Gastroesophageal sphincter (tissue), 4 donors: ENCODE data around the gene STUB1. TPM values are rescaled to one million over a fixed set of nuclear protein-coding genes. Genes with fewer than 3 reads are reported as not detected.
A peak's percentile ranks its signal among the peaks of the same experiment; 100 is the strongest.

ENCODE experiments used
- ATAC-seq: fragments of 150-250 bp; one replicate; pipeline ENCODE4 v1.9.1; 2016; ENCODE audit warnings: mild to moderate bottlenecking, moderate library complexity
- H3K27ac ChIP-seq, 4 donors: fragments of 200-600 bp; sonication (generic) in 3 of 4; 1 replicate in 3 of 4; 2 replicates in 1 of 4; pipeline ENCODE4 v1.5.1; 2016 to 2019
- H3K27me3 ChIP-seq: fragments of 200-600 bp; sonication (generic); one replicate; pipeline ENCODE4 v1.5.1; 2019
- H3K36me3 ChIP-seq, 2 donors: fragments of 200-600 bp; sonication (generic); one replicate each; pipeline ENCODE4 v1.5.1; 2019; ENCODE audit warnings: control low read depth in 1 of 2
- H3K4me1 ChIP-seq, 3 donors: fragments of 200-600 bp; sonication (generic); 1 replicate in 2 of 3; 2 replicates in 1 of 3; pipeline ENCODE4 v1.5.1; 2016 to 2019; ENCODE audit warnings: control low read depth in 2 of 3
- H3K4me3 ChIP-seq, 2 donors: fragments of 200-600 bp; sonication (generic); one replicate each; pipeline ENCODE4 v1.5.1; 2019; ENCODE audit warnings: mild to moderate bottlenecking in 1 of 2, moderate library complexity in 1 of 2
- H3K9me3 ChIP-seq, 3 donors: fragments of 200-600 bp; sonication (generic); one replicate each; pipeline ENCODE4 v1.5.1; 2017 to 2019; ENCODE audit warnings: control low read depth in 2 of 3
- EP300 ChIP-seq: sonication (generic); formaldehyde crosslinking; IDR thresholded peaks from one replicate; pipeline ENCODE4 v1.6.1; 2017; ENCODE audit warnings: antibody characterized with exemption, mild to moderate bottlenecking
- POLR2A ChIP-seq, 2 donors: fragments of 450-650 bp; IDR thresholded peaks; one replicate each; pipeline ENCODE4 v1.6.1; 2017; ENCODE audit warnings: antibody characterized with exemption in 2 of 2, mild to moderate bottlenecking in 2 of 2, moderate library complexity in 1 of 2
- POLR2AphosphoS5 ChIP-seq: sonication (generic); formaldehyde crosslinking; IDR thresholded peaks from one replicate; pipeline ENCODE4 v1.6.1; 2017; ENCODE audit warnings: antibody characterized with exemption
- WGBS, 2 donors: methylation state at CpG; one replicate each; pipeline ENCODE4 v1.1.5; 2018; ENCODE audit warnings: low coverage in 1 of 2; 5-methylcytosine and 5-hydroxymethylcytosine counted together
- total RNA-seq, 4 donors: library from RNA; depleted of rRNA; stranded (reverse); fragments of >200 nt; gene quantifications; one replicate each; pipeline ENCODE4 v1.1.0, GENCODE V29; 2016
- TF ChIP-seq, protein P1 (sequence below), 4 experiments: fragments of 200-600 bp in 2 of 4; fragments of 450-650 bp in 2 of 4; sonication (generic) in 1 of 4; IDR thresholded peaks; one replicate each; pipeline ENCODE4 v1.5.1; 2017 to 2019; ENCODE audit warnings: antibody characterized with exemption in 4 of 4, mild to moderate bottlenecking in 2 of 4, moderate library complexity in 2 of 4

Gene STUB1
- total RNA-seq, 4 donors from 2014 or later, result 161 to 212 (median 179) TPM

DNA sequence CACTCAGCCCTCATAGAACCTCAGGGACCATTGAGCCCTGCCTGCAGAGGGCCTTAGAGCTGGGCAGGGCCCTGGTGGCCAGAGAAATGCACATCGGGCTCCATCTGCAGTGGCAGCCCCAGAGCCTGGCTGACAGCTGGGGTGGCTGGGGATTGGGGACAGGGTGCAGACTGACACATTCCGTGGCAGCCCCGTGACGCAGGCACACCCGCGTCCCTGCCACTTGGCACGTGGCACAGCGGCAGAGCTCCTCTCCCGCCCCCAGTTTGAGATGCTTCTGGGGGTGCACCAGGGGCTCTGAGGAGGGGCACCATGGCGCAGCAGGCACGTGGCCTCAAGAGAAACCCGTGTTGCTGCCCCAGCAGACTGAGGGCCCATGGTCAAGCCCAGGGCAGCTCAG lies 23.2 kb downstream of the STUB1 start:
- H3K27me3 ChIP-seq, result peaks cover 100% of the 10 kb centered on the region
- WGBS, 2 donors, result 100% methylated on average over 1 of the region's 12 CpGs; no CpG with 5 or more reads in 1 of the 2 donors
- ATAC-seq, result no peak

DNA sequence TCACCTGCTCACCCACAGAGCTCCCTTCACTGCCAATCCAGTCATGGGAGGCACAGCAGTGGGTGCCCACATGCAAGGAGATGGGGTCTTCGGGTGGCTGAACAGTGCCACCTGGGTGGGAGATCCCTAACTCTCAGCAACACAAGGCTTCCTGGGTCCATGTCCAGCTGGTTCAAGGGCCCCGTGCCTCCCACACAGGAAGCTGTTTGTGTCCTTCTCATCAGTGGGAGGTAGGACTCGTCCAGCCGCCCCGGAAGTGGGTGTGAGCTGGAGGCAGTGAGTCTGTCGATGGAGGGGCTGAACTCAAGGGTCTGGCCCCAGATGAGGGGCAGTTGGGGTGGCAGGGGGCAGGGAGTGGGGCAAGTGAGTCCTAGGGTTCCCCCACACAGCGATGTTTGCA lies 23.8 kb downstream of the STUB1 start:
- H3K27ac ChIP-seq, result no peak overlapping the region
- WGBS, 2 donors, result no CpG with 5 or more reads among the region's 7 CpGs
- peaks cover 100% of the 10 kb centered on the region for H3K27me3 ChIP-seq
- H3K36me3 ChIP-seq, result no peaks in the 10 kb centered on the region
- no peaks in the 10 kb centered on the region for H3K9me3 ChIP-seq
- peaks cover 0 to 32% (median 7%) of the 10 kb centered on the region in 3 donors for H3K4me1 ChIP-seq
- TF ChIP-seq POLR2AphosphoS5 (no peak), EP300 (no peak), POLR2A (IDR thresholded peaks at IDR 0.05) (no peak)
- TF ChIP-seq, protein P1, sequence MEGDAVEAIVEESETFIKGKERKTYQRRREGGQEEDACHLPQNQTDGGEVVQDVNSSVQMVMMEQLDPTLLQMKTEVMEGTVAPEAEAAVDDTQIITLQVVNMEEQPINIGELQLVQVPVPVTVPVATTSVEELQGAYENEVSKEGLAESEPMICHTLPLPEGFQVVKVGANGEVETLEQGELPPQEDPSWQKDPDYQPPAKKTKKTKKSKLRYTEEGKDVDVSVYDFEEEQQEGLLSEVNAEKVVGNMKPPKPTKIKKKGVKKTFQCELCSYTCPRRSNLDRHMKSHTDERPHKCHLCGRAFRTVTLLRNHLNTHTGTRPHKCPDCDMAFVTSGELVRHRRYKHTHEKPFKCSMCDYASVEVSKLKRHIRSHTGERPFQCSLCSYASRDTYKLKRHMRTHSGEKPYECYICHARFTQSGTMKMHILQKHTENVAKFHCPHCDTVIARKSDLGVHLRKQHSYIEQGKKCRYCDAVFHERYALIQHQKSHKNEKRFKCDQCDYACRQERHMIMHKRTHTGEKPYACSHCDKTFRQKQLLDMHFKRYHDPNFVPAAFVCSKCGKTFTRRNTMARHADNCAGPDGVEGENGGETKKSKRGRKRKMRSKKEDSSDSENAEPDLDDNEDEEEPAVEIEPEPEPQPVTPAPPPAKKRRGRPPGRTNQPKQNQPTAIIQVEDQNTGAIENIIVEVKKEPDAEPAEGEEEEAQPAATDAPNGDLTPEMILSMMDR (IDR thresholded peaks at IDR 0.05), result no peak
- no peak overlapping the region for H3K4me3 ChIP-seq
- no peak for ATAC-seq

More for the DNA sequence above, 23.2 kb downstream of the STUB1 start:
- no peak for TF ChIP-seq POLR2AphosphoS5
- Histone ChIP-seq H3K9me3 (no peaks in the 10 kb centered on the region), H3K27ac (no peak overlapping the region), H3K4me1 (peaks cover 0 to 32% (median 7%) of the 10 kb centered on the region in 3 donors), H3K4me3 (no peak overlapping the region), H3K36me3 (no peaks in the 10 kb centered on the region)

DNA sequence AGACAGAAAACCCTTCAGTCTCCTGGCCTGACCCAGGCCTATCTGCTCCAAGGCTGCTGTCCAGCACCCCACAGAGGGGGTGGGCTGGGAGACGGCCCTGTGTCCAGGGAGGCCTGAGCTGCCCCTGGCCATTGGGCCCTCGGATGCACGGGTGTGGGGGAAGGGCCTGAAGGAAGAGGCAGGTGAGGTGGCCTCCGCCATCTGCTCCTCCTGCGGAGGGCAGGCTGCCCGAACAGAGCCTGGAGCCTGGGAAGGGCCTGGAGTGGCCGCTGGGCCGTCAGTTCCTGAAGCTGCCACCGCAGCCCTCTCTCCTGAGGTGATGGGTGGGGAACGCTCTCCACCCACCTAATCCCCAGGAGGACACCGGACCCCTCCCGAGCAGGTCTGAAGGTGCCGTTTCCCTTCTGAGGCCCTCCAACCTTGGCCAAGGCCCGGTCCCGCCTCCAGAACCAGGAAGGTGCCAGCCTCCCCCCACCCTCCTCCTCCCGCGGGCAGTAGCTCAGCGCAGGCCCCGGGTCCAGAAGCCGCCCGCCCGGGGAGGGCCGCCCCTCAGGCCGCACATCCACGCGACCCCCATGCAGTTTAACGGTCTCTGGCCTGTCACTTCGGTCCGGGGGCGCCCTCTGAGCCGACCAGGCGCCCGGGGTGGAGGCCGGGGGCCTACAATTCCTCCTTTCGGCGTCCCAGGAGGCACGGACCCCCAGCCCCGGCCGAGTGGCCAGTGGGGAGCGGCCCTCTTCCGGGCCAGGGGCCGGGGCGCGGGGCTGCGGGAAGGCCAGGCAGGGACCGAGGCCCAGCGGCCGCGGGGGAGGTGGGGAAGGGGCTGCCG lies 24.6 kb downstream of the STUB1 start:
- Histone ChIP-seq H3K9me3 (no peaks in the 10 kb centered on the region), H3K36me3 (no peaks in the 10 kb centered on the region), H3K27ac (no peak overlapping the region), H3K27me3 (peaks cover 100% of the 10 kb centered on the region), H3K4me1 (peaks cover 0 to 37% (median 9%) of the 10 kb centered on the region in 3 donors), H3K4me3 (peak overlapping the region in 1 of 2 donors; percentile 28)
- ATAC-seq, result no peak
- 32% methylated on average over 5 of the region's 50 CpGs; no CpG with 5 or more reads in 1 of the 2 donors for WGBS, 2 donors
- no peak for TF ChIP-seq POLR2A (IDR thresholded peaks at IDR 0.05)
- TF ChIP-seq, protein P1 (IDR thresholded peaks at IDR 0.05), result no peak
- TF ChIP-seq EP300, result no peak
- TF ChIP-seq POLR2AphosphoS5, result no peak

DNA sequence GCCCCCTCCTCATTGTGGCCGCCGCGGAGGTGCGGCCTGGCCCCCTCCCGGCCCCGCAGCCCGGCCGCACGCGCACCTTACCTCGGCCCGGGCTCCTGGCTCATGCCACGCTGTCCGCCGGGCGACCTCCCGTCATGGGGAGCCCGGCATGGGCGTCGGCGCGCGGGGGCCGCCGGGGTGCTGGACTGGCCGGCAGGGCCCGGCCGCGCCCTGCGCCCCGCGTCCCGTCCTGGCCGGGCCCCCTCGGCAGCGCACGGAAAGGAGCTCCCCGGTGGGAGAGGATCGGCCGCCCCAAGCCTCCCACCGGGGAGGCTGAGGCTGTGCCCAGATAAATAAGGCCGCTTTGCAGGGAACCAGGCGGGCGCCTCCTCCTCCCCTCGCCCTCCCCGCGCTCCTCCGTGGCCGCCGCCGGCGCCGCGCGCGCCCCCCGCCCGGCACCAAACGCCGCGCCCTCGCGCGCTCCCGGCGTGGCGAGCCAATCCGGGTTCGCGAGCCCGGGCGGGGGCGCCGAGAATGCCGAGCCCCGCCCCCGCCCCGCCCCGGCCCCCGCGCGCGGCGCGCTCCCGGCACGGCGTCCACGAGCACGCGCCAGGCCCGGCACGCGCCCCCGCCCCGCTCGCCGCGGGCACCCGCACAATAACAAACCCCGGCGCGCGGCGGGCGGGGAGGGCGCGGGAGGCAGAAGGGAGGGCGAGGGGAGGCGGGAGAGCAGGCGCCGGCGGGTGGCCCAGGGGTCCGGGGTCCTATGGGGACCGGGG lies 25.4 kb downstream of the STUB1 start, which contains the start of gene FBXL16:
Gene FBXL16, minus strand, starts transcription at position 371 of the 758 bp plus-strand sequence. CDS start 8,396 bp downstream, outside the sequence.
- no peak for ATAC-seq
- Histone ChIP-seq H3K36me3 (no peaks in the 10 kb centered on the region), H3K4me3 (peak within 1 kb of the TSS in 1 of 2 donors; percentile 28), H3K27me3 (peaks cover 100% of the 10 kb centered on the region), H3K9me3 (no peaks in the 10 kb centered on the region), H3K27ac (no peak within 1 kb of the TSS), H3K4me1 (peaks cover 0 to 39% (median 10%) of the 10 kb centered on the region in 3 donors)
- WGBS, 2 donors, result no CpG with 5 or more reads among the region's 115 CpGs
- TF ChIP-seq POLR2AphosphoS5 (no peak), EP300 (no peak), POLR2A (IDR thresholded peaks at IDR 0.05) (no peak)
- TF ChIP-seq, protein P1 (IDR thresholded peaks at IDR 0.05), result no peak
